Trophoblast cell (in vitro differentiated cells and primary cell): Measurements from ENCODE around the gene IMMT.

ENCODE experiments used
- DNase-seq, 2 donors: peaks; one replicate each; pipeline ENCODE4 v3.0.0-alpha.2; 2016
- H2AFZ ChIP-seq: 2 replicates; pipeline ENCODE4 v1.6.1; 2013; ENCODE audit warnings: low read length, moderate library complexity, mild to moderate bottlenecking; ENCODE audit not compliant: insufficient read depth, poor library complexity
- H2AK5ac ChIP-seq: 2 replicates; pipeline ENCODE4 v1.6.1; 2013; ENCODE audit warnings: mild to moderate bottlenecking, low read length
- H2BK120ac ChIP-seq: 2 replicates; pipeline ENCODE4 v1.6.1; 2013; ENCODE audit warnings: low read length, mild to moderate bottlenecking, moderate library complexity; ENCODE audit not compliant: insufficient read depth, poor library complexity
- H2BK12ac ChIP-seq: 2 replicates; pipeline ENCODE4 v1.6.1; 2013; ENCODE audit warnings: mild to moderate bottlenecking, low read length, moderate library complexity
- H2BK5ac ChIP-seq: 2 replicates; pipeline ENCODE4 v1.6.1; 2013; ENCODE audit warnings: low read length, low read depth, moderate library complexity, mild to moderate bottlenecking; ENCODE audit not compliant: poor library complexity
- H3K14ac ChIP-seq: 2 replicates; pipeline ENCODE4 v1.6.1; 2013; ENCODE audit warnings: mild to moderate bottlenecking, low read length
- H3K18ac ChIP-seq: 2 replicates; pipeline ENCODE4 v1.6.1; 2013; ENCODE audit warnings: mild to moderate bottlenecking, low read length
- H3K23ac ChIP-seq: 2 replicates; pipeline ENCODE4 v1.6.1; 2013; ENCODE audit warnings: low read length
- H3K27ac ChIP-seq: 2 replicates; pipeline ENCODE4 v1.5.1; 2013; ENCODE audit warnings: low read depth, mild to moderate bottlenecking, inconsistent platforms, low read length, moderate library complexity
- H3K27me3 ChIP-seq: 2 replicates; pipeline ENCODE4 v1.6.1; 2013; ENCODE audit warnings: inconsistent platforms, mild to moderate bottlenecking, low read length, moderate library complexity; ENCODE audit not compliant: insufficient read depth
- H3K36me3 ChIP-seq, 2 experiments: 1 replicate in 1 of 2; 2 replicates in 1 of 2; pipeline ENCODE4 v1.6.1; 2013; ENCODE audit warnings: low read length in 2 of 2, mild to moderate bottlenecking in 2 of 2, moderate library complexity in 1 of 2; ENCODE audit not compliant: insufficient read depth in 2 of 2, control insufficient read depth in 1 of 2
- H3K4ac ChIP-seq: 2 replicates; pipeline ENCODE4 v1.6.1; 2013; ENCODE audit warnings: low read depth, mild to moderate bottlenecking, low read length, moderate library complexity
- H3K4me1 ChIP-seq, 2 experiments: 1 replicate in 1 of 2; 2 replicates in 1 of 2; pipeline ENCODE4 v1.6.1; 2013; ENCODE audit warnings: low read length in 2 of 2, mild to moderate bottlenecking in 2 of 2, moderate library complexity in 1 of 2; ENCODE audit not compliant: insufficient read depth in 2 of 2, control insufficient read depth in 1 of 2
- H3K4me2 ChIP-seq: 2 replicates; pipeline ENCODE4 v1.6.1; 2013; ENCODE audit warnings: inconsistent platforms, mild to moderate bottlenecking, low read length, moderate library complexity
- H3K4me3 ChIP-seq: 2 replicates; pipeline ENCODE4 v1.5.1; 2013; ENCODE audit warnings: mild to moderate bottlenecking, low read depth, low read length, inconsistent platforms
- H3K79me1 ChIP-seq: one replicate; pipeline ENCODE4 v1.6.1; 2013; ENCODE audit warnings: low read length
- H3K79me2 ChIP-seq: 2 replicates; pipeline ENCODE4 v1.6.1; 2013; ENCODE audit warnings: low read length, mild to moderate bottlenecking; ENCODE audit not compliant: control insufficient read depth, insufficient read depth, poor library complexity
- H3K9ac ChIP-seq: 2 replicates; pipeline ENCODE4 v1.6.1; 2013; ENCODE audit warnings: mild to moderate bottlenecking, low read length
- H3K9me3 ChIP-seq: 2 replicates; pipeline ENCODE4 v1.6.1; 2013; ENCODE audit warnings: low read depth, mild to moderate bottlenecking, control low read depth, inconsistent platforms, low read length; ENCODE audit not compliant: insufficient read depth
- H4K12ac ChIP-seq: 2 replicates; pipeline ENCODE4 v1.6.1; 2013; ENCODE audit warnings: low read depth, mild to moderate bottlenecking, low read length, moderate library complexity
- H4K8ac ChIP-seq: 2 replicates; pipeline ENCODE4 v1.6.1; 2013; ENCODE audit warnings: low read depth, mild to moderate bottlenecking, low read length, moderate library complexity
- H4K91ac ChIP-seq: one replicate; pipeline ENCODE4 v1.6.1; 2013; ENCODE audit warnings: low read depth, mild to moderate bottlenecking, low read length, moderate library complexity
- WGBS: extraction: QIAGEN DNeasy Blood & Tissue Kit; methylation state at CpG from one replicate; pipeline ENCODE4 v1.1.7; 2013; ENCODE audit warnings: missing lambda C conversion rate; ENCODE audit not compliant: insufficient read length, insufficient coverage; ENCODE audit errors: extremely low coverage; 5-methylcytosine and 5-hydroxymethylcytosine counted together

The IMMT gene

DNA sequence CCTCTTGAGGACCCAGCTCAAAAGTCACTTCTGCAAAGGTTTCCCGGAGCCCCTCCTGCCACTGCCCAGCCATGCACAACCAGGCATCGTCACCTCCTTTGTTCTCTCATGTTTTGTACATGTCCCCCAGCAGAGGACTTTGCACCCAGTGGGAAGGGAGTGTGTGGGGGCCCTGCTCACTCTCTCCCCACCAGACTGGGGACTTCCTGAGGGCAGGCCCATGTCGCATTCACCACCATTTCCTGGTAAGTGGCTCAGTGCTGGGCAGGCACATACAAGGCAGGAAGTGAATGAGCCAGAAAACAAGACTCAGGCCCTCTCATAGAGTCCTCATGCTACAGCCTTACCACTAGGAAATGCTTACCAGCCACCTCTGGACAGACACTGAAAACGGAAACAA lies 22.9 kb upstream of the IMMT start:
- no peak for DNase-seq
- no peak overlapping the region for H2BK5ac ChIP-seq
- no peak overlapping the region for H3K4me3 ChIP-seq
- peaks cover 3% of the 10 kb centered on the region for H3K9me3 ChIP-seq
- no peaks in the 10 kb centered on the region for H3K79me2 ChIP-seq
- H3K4ac ChIP-seq = no peak overlapping the region
- H4K91ac ChIP-seq = no peak overlapping the region
- no peak overlapping the region for H2BK120ac ChIP-seq
- no CpG with 5 or more reads among the region's 4 CpGs for WGBS
- H3K27ac ChIP-seq = no peak overlapping the region
- no peak overlapping the region for H2AK5ac ChIP-seq
- H3K18ac ChIP-seq = no peak overlapping the region
- no peak overlapping the region for H3K23ac ChIP-seq
- H4K12ac ChIP-seq = no peak overlapping the region
- no peaks in the 10 kb centered on the region for H3K79me1 ChIP-seq
- no peaks in the 10 kb centered on the region for H3K27me3 ChIP-seq
- H3K4me2 ChIP-seq = no peak overlapping the region
- H3K14ac ChIP-seq = no peak overlapping the region
- H2AFZ ChIP-seq = no peak overlapping the region
- H4K8ac ChIP-seq = no peak overlapping the region
- no peak overlapping the region for H2BK12ac ChIP-seq
- H3K36me3 ChIP-seq = peaks cover 0 to 5% of the 10 kb centered on the region in 2 experiments
- H3K4me1 ChIP-seq = no peaks in the 10 kb centered on the region
- no peak overlapping the region for H3K9ac ChIP-seq

DNA sequence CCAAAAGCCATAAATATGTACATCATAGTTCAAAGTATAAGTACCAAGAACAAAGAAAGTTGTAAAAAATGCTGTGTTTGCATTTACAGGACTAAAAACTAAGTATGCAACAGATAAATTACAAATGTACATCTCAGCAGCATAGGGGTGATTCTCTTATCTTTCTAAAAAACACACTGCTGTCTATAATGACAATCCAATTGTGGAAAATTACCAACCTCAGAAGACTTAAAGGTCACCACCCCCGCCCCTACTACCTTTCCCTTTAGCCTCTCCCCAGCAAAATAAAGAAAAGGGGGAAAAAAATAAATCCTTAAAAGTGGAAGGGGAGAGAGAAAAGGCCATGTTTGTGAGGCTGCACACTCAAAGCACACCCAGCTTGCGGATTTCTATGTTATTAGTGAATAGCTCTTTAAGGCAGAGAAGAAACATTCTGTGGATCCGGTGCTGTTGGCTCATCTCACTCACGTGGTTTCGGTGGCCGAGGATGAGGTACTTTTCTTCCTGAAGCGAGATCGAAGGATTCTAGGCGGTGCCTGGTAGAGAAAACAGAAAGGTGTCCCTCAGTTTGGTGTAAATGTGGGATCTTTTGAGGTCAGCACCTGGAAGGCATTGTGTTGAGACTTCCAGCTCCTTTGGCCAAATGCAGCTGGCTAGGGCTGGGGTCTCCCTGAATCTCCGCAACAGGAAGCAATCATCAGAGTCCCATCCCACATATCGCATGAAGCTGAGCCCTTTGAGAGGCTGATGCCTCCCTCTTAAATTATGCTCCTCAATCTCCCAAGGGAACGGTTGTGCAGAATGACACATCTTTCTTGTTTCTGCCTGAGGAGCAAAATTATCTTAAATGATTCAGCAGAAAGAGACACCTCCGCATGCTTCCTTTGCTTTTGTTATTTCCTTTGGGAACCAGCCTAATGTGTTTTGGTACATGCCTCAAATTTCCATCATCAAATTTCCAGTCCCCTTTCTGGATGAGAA lies 21.6 kb upstream of the IMMT start:
- no peak for DNase-seq
- Histone ChIP-seq H2BK120ac (no peak overlapping the region), H4K91ac (no peak overlapping the region), H3K9me3 (peaks cover 3% of the 10 kb centered on the region), H3K79me1 (no peaks in the 10 kb centered on the region), H3K79me2 (no peaks in the 10 kb centered on the region), H3K36me3 (peaks cover 4 to 8% of the 10 kb centered on the region in 2 experiments), H3K4ac (no peak overlapping the region), H3K23ac (no peak overlapping the region), H3K14ac (no peak overlapping the region), H2BK12ac (no peak overlapping the region), H2AFZ (no peak overlapping the region), H3K4me1 (no peaks in the 10 kb centered on the region), H3K4me2 (no peak overlapping the region), H3K27ac (no peak overlapping the region), H3K27me3 (no peaks in the 10 kb centered on the region), H2BK5ac (no peak overlapping the region), H4K8ac (no peak overlapping the region), H4K12ac (no peak overlapping the region), H3K9ac (no peak overlapping the region), H2AK5ac (no peak overlapping the region), H3K18ac (no peak overlapping the region), H3K4me3 (no peak overlapping the region)
- no CpG with 5 or more reads among the region's 13 CpGs for WGBS

DNA sequence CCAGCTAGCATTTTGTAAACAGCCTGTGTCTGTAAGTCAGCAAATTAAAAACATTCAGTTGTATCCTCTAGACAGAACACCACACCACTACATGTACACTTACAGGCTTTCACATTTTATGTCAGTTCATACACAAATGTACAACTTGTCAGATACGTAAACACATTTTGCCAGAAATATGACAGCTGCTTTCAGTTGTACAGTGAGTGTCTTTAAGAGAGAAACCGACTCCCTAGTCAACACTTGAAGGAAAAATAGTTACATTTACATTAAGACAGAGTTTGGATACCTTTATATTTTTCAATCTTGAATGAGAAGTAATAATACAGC lies 19.2 kb upstream of the IMMT start:
- H3K4me2 ChIP-seq = no peak overlapping the region
- H4K91ac ChIP-seq = no peak overlapping the region
- H3K4me1 ChIP-seq = no peaks in the 10 kb centered on the region
- no peak overlapping the region for H3K4ac ChIP-seq
- H3K4me3 ChIP-seq = no peak overlapping the region
- no peak overlapping the region for H2BK12ac ChIP-seq
- H3K36me3 ChIP-seq = peaks cover 10 to 17% of the 10 kb centered on the region in 2 experiments
- no peak overlapping the region for H3K14ac ChIP-seq
- H2AK5ac ChIP-seq = no peak overlapping the region
- H2AFZ ChIP-seq = no peak overlapping the region
- H3K79me1 ChIP-seq = no peaks in the 10 kb centered on the region
- H2BK5ac ChIP-seq = no peak overlapping the region
- no peak overlapping the region for H4K12ac ChIP-seq
- H3K27me3 ChIP-seq = no peaks in the 10 kb centered on the region
- H3K79me2 ChIP-seq = no peaks in the 10 kb centered on the region
- peaks cover 3% of the 10 kb centered on the region for H3K9me3 ChIP-seq
- H3K23ac ChIP-seq = no peak overlapping the region
- no CpG with 5 or more reads among the region's 2 CpGs for WGBS
- H3K9ac ChIP-seq = no peak overlapping the region
- no peak overlapping the region for H3K18ac ChIP-seq
- H2BK120ac ChIP-seq = no peak overlapping the region
- DNase-seq = no peak
- no peak overlapping the region for H4K8ac ChIP-seq
- no peak overlapping the region for H3K27ac ChIP-seq

DNA sequence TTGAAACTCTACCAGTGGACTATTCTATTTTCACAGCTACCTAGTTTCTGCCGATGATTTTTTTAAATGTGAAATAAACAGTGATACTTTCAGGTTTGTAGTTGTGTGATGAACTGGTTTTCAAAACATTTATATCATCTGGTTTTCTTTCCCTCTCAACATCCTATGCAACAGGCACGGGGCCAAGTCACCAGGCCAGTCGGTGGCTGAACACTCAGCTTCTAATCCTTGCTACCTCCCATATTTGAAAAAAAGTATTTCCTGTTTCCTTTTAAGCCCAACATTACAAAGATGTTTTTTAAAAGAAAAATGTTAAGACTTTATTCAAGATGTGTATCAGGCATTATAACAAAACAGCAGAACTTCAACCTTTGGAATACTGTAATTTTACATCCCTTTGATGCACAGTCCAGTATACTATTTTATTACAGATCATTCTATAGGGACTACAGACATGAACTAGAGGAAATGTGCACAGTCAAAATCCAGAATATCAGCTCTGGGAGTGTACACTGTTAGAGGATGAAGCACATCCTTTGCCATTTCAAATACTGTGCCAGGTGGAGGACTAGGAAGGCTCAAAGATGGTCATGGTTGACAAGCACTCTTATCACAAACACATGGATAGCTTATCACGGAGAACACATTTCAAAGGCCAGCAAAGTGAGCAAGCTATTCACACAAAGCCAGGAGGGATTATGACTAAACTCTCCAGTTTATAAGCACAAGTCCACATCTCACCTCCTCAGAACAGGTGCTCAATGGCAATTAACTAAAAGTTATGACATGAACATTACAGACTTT lies 18.6 kb upstream of the IMMT start:
- H3K27ac ChIP-seq = no peak overlapping the region
- no peak overlapping the region for H2BK120ac ChIP-seq
- peaks cover 10 to 18% of the 10 kb centered on the region in 2 experiments for H3K36me3 ChIP-seq
- no peaks in the 10 kb centered on the region for H3K79me1 ChIP-seq
- H4K12ac ChIP-seq = no peak overlapping the region
- no peak overlapping the region for H3K23ac ChIP-seq
- H3K4me1 ChIP-seq = no peaks in the 10 kb centered on the region
- peaks cover 3% of the 10 kb centered on the region for H3K9me3 ChIP-seq
- H2AK5ac ChIP-seq = no peak overlapping the region
- DNase-seq = no peak
- H3K79me2 ChIP-seq = no peaks in the 10 kb centered on the region
- H4K91ac ChIP-seq = no peak overlapping the region
- no peak overlapping the region for H3K18ac ChIP-seq
- H3K4me3 ChIP-seq = no peak overlapping the region
- WGBS = no CpG with 5 or more reads among the region's 4 CpGs
- H3K4ac ChIP-seq = no peak overlapping the region
- no peak overlapping the region for H3K4me2 ChIP-seq
- no peak overlapping the region for H4K8ac ChIP-seq
- H2BK5ac ChIP-seq = no peak overlapping the region
- H2BK12ac ChIP-seq = no peak overlapping the region
- H3K9ac ChIP-seq = no peak overlapping the region
- H3K27me3 ChIP-seq = no peaks in the 10 kb centered on the region
- no peak overlapping the region for H2AFZ ChIP-seq
- H3K14ac ChIP-seq = no peak overlapping the region
